Fibroblast of the aortic adventitia (primary cell): ENCODE results near the gene SPATA2. TPM values are rescaled to one million over a fixed set of nuclear protein-coding genes. Genes with fewer than 3 reads are reported as not detected.

Experiments
- DNase-seq: peaks from one replicate; pipeline ENCODE4 v3.0.0-alpha.2; 2010; ENCODE audit warnings: low read depth
- H3K4me3 ChIP-seq: 2 replicates; pipeline ENCODE4 v1.5.1; 2011; ENCODE audit warnings: low read depth, mild to moderate bottlenecking, control low read depth, low read length, moderate library complexity
- CTCF ChIP-seq: IDR thresholded peaks from 2 replicates; pipeline ENCODE4 v1.5.1; 2011; ENCODE audit warnings: mild to moderate bottlenecking, low read length, control low read depth, inconsistent platforms; ENCODE audit not compliant: insufficient read depth
- small RNA-seq: library from RNA; depleted of rRNA; stranded (forward); fragments of <200 nt; gene quantifications from one replicate; pipeline ENCODE3, GENCODE V24; 2012
- total RNA-seq: library from RNA; depleted of rRNA; stranded (reverse); fragments of >200 nt; gene quantifications from 2 replicates; pipeline ENCODE4 v1.2.3, GENCODE V29; 2012; ENCODE audit warnings: low replicate concordance

Gene SPATA2
- total RNA-seq, 1 donor = 3.4 TPM

DNA sequence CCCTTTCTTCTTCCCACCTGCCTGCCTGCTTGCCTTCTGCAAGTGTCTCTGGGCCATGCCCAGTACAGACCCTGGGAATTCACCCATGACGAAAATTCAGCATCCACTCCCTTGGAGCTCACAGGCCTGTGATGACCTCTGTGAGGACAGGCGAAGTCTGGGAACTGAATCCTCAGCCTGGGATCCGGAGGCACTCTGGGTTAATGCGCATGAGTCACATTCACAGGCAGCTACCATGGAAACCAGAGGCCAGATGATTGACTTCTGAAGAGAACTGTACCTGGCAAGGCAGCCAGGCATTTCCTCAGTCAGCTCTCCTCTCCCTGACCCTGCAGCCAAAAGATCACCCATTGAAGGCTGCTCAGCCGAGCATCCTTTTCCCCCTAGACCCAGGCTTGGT is 61.7 kb downstream of the SPATA2 start:
- no peak for TF ChIP-seq CTCF
- DNase-seq = peak; percentile 40
- no peak overlapping the region for H3K4me3 ChIP-seq

Small RNA genes within 50 kb of the gene (small RNA-seq; reads per million reads assigned to genes)
- gene RF00017 = not detected
- not detected for gene RF00019

Other genes starting within 250 kb of the SPATA2 start
- gene B4GALT5, start 201.7 kb downstream of the SPATA2 start, total RNA-seq = 23.4 and 33.0 TPM in 2 replicates
- 2.9 and 10.5 TPM in 2 replicates for gene SLC9A8, start 102.7 kb downstream of the SPATA2 start, total RNA-seq
- gene RNF114, start 20.9 kb upstream of the SPATA2 start, total RNA-seq = 56.4 and 114 TPM in 2 replicates
- 1.1 and 2.7 TPM in 2 replicates for gene SNAI1, start 67.5 kb upstream of the SPATA2 start, total RNA-seq
- 77.1 and 105 TPM in 2 replicates for gene UBE2V1, start 197.6 kb upstream of the SPATA2 start, total RNA-seq
- gene PEDS1, start 238.2 kb upstream of the SPATA2 start, total RNA-seq = 9.3 and 19.9 TPM in 2 replicates